Parathyroid adenoma (tissue), 2 donors: ENCODE data around the gene HOXA2.

ENCODE experiments used
- H2AFZ ChIP-seq: fragments of 300-600 bp; sonication (generic); one replicate; pipeline ENCODE4 v1.7.0; 2017; ENCODE audit warnings: antibody characterized with exemption, mild to moderate bottlenecking
- H3K27ac ChIP-seq: fragments of 300-600 bp; sonication (generic); one replicate; pipeline ENCODE4 v1.7.0; 2017
- H3K27me3 ChIP-seq: fragments of 300-600 bp; sonication (generic); one replicate; pipeline ENCODE4 v1.7.0; 2017; ENCODE audit warnings: low read length; ENCODE audit not compliant: control insufficient read depth, insufficient read depth
- H3K36me3 ChIP-seq: fragments of 300-600 bp; sonication (generic); one replicate; pipeline ENCODE4 v1.7.0; 2017; ENCODE audit warnings: low read length; ENCODE audit not compliant: control insufficient read depth, insufficient read depth
- H3K4me1 ChIP-seq: fragments of 300-600 bp; sonication (generic); one replicate; pipeline ENCODE4 v1.7.0; 2017; ENCODE audit warnings: control low read depth
- H3K4me2 ChIP-seq: fragments of 300-600 bp; sonication (generic); one replicate; pipeline ENCODE4 v1.7.0; 2017; ENCODE audit warnings: low read length
- H3K4me3 ChIP-seq: fragments of 300-600 bp; sonication (generic); one replicate; pipeline ENCODE4 v1.7.0; 2017; ENCODE audit warnings: low read depth, low read length
- H3K79me2 ChIP-seq: fragments of 300-600 bp; sonication (generic); one replicate; pipeline ENCODE4 v1.7.0; 2017; ENCODE audit warnings: control low read depth
- H3K9ac ChIP-seq: fragments of 300-600 bp; sonication (generic); one replicate; pipeline ENCODE4 v1.7.0; 2017; ENCODE audit warnings: mild to moderate bottlenecking
- H3K9me3 ChIP-seq: fragments of 300-600 bp; sonication (generic); one replicate; pipeline ENCODE4 v1.7.0; 2017; ENCODE audit warnings: low read length; ENCODE audit not compliant: control insufficient read depth
- CTCF ChIP-seq: fragments of 300-600 bp; sonication (generic); IDR thresholded peaks from one replicate; pipeline ENCODE4 v1.7.0; 2017; ENCODE audit warnings: antibody characterized with exemption, mild to moderate bottlenecking
- donor health status: primary hyperparathyroidism.

HOXA2 gene

GRCh38 chr7:27071622-27072390 lies 30.7 kb downstream of the HOXA2 start:
- Histone ChIP-seq H3K4me1 (no peaks in the 10 kb centered on the region), H3K36me3 (no peaks in the 10 kb centered on the region), H3K27me3 (no peaks in the 10 kb centered on the region), H3K9ac (no peak overlapping the region), H3K9me3 (no peaks in the 10 kb centered on the region), H2AFZ (no peak overlapping the region), H3K27ac (no peak overlapping the region), H3K4me2 (no peak overlapping the region), H3K79me2 (no peaks in the 10 kb centered on the region), H3K4me3 (no peak overlapping the region)
- no peak for TF ChIP-seq CTCF

GRCh38 chr7:27068259-27068658 lies 34.2 kb downstream of the HOXA2 start:
- Histone ChIP-seq H3K27ac (no peak overlapping the region), H3K36me3 (no peaks in the 10 kb centered on the region), H3K4me1 (no peaks in the 10 kb centered on the region), H3K9ac (no peak overlapping the region), H3K79me2 (no peaks in the 10 kb centered on the region), H3K4me3 (no peak overlapping the region), H3K27me3 (no peaks in the 10 kb centered on the region), H3K9me3 (no peaks in the 10 kb centered on the region), H2AFZ (no peak overlapping the region), H3K4me2 (no peak overlapping the region)
- no peak for TF ChIP-seq CTCF

GRCh38 chr7:27066148-27066547 lies 36.3 kb downstream of the HOXA2 start:
- no peak for TF ChIP-seq CTCF
- Histone ChIP-seq H3K27ac (no peak overlapping the region), H3K27me3 (no peaks in the 10 kb centered on the region), H2AFZ (no peak overlapping the region), H3K4me2 (no peak overlapping the region), H3K9ac (no peak overlapping the region), H3K79me2 (no peaks in the 10 kb centered on the region), H3K4me1 (no peaks in the 10 kb centered on the region), H3K4me3 (no peak overlapping the region), H3K9me3 (no peaks in the 10 kb centered on the region), H3K36me3 (no peaks in the 10 kb centered on the region)

- Histone ChIP-seq H3K27me3 (no peaks in the 10 kb centered on the region), H3K27ac (no peak overlapping the region), H3K9ac (no peak overlapping the region), H3K4me2 (no peak overlapping the region), H3K4me3 (no peak overlapping the region), H3K9me3 (no peaks in the 10 kb centered on the region), H3K4me1 (no peaks in the 10 kb centered on the region), H3K79me2 (no peaks in the 10 kb centered on the region), H2AFZ (no peak overlapping the region), H3K36me3 (no peaks in the 10 kb centered on the region)
- no peak for TF ChIP-seq CTCF
These were observed 36.8 kb downstream of the HOXA2 start for GRCh38 chr7:27065709-27066108.

- Histone ChIP-seq H3K27me3 (no peaks in the 10 kb centered on the region), H3K4me2 (no peak overlapping the region), H3K27ac (no peak overlapping the region), H2AFZ (no peak overlapping the region), H3K36me3 (no peaks in the 10 kb centered on the region), H3K9ac (no peak overlapping the region), H3K4me3 (no peak overlapping the region), H3K9me3 (no peaks in the 10 kb centered on the region), H3K79me2 (no peaks in the 10 kb centered on the region), H3K4me1 (no peaks in the 10 kb centered on the region)
- no peak for TF ChIP-seq CTCF
These were observed 37.8 kb downstream of the HOXA2 start for GRCh38 chr7:27064661-27065060.
